ENCODE data around the gene PDE11A. TPM values are rescaled to one million over a fixed set of nuclear protein-coding genes. Genes with fewer than 3 reads are reported as not detected.

Gene PDE11A
- total RNA-seq, 1 experiment from 2014 or later, result 0.13 TPM

DNA sequence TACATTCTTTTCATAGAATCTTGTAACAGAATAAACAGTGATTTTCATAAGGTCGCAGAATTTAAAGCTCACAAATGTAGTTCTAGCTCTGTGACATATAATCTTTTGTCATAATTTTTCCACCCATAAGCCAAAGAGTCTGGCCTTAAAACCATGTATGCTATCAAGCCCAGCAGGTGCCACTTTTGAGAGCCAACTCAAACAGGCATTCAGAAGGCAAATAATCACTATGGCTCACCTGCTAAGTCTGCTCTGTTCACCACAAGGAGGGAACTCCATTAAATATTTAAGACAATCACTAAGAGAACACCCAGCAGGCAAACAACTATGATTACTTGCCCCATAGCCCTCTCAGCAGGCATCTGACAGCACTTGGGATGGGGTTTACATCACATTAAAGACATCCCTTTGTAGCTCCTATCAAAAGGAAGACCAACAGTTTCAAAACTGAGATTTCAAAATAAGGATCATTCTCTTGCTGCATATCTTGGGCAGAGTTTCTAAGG is 241.6 kb downstream of the PDE11A start:
- Mint-ChIP-seq H3K27ac (no peak overlapping the region), H3K36me3 (ENCODE audit: insufficient read depth in 1 of 3, low read depth in 3 of 3) (peaks cover 4 to 6% (median 4%) of the 10 kb centered on the region in 3 experiments; a peak in 5 of 7 replicates), H3K4me1 (peaks cover 2 to 4% of the 10 kb centered on the region in 2 experiments; a peak in 3 of 4 replicates), H3K27me3 (ENCODE audit: low read depth) (peaks cover 11% of the 10 kb centered on the region), H3K4me3 (no peak overlapping the region), H3K9me3 (peaks cover 14 to 27% of the 10 kb centered on the region in 2 experiments)
- TF ChIP-seq, protein P1, sequence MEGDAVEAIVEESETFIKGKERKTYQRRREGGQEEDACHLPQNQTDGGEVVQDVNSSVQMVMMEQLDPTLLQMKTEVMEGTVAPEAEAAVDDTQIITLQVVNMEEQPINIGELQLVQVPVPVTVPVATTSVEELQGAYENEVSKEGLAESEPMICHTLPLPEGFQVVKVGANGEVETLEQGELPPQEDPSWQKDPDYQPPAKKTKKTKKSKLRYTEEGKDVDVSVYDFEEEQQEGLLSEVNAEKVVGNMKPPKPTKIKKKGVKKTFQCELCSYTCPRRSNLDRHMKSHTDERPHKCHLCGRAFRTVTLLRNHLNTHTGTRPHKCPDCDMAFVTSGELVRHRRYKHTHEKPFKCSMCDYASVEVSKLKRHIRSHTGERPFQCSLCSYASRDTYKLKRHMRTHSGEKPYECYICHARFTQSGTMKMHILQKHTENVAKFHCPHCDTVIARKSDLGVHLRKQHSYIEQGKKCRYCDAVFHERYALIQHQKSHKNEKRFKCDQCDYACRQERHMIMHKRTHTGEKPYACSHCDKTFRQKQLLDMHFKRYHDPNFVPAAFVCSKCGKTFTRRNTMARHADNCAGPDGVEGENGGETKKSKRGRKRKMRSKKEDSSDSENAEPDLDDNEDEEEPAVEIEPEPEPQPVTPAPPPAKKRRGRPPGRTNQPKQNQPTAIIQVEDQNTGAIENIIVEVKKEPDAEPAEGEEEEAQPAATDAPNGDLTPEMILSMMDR (conservative IDR thresholded peaks at IDR 0.05), result no peak
- no peaks in the 10 kb centered on the region for H3K79me1 ChIP-seq (ENCODE audit: insufficient read depth, low read depth, low read length, poor library complexity, severe bottlenecking)
- H2BK120ac ChIP-seq (ENCODE audit: low read depth, low read length, poor library complexity, severe bottlenecking), result no peak overlapping the region
- no peak for DNase-seq
- WGBS (ENCODE audit: extremely low coverage, insufficient read length, low lambda C conversion rate), result no CpG with 5 or more reads among the region's 1 CpG
- H4K20me1 ChIP-seq (ENCODE audit: control insufficient read depth, insufficient read depth, insufficient read length), result no peaks in the 10 kb centered on the region
- H3K4ac ChIP-seq (ENCODE audit: low read depth, low read length), result no peak overlapping the region
- no peak overlapping the region for H3K4me2 ChIP-seq (ENCODE audit: insufficient read depth, insufficient read length, low read length)
- no peak overlapping the region for H2BK5ac ChIP-seq (ENCODE audit: insufficient read length, low read length)
- H3K14ac ChIP-seq (ENCODE audit: insufficient read depth, low read length), result no peak overlapping the region
- H3K23me2 ChIP-seq (ENCODE audit: insufficient read length, low read depth, low read length, poor library complexity, severe bottlenecking), result no peaks in the 10 kb centered on the region
- H4K91ac ChIP-seq (ENCODE audit: insufficient read length, low read depth, low read length), result no peak overlapping the region
- H4K5ac ChIP-seq (ENCODE audit: insufficient read length, low read depth, low read length), result no peak overlapping the region
- no peak overlapping the region for H3K23ac ChIP-seq (ENCODE audit: insufficient read length, low read depth, low read length)
- H2BK20ac ChIP-seq (ENCODE audit: low read depth, low read length, poor library complexity, severe bottlenecking), result no peak overlapping the region
- no peaks in the 10 kb centered on the region for H3K79me2 ChIP-seq (ENCODE audit: insufficient read depth, low read length)
- no peak overlapping the region for H3K56ac ChIP-seq (ENCODE audit: insufficient read length, low read depth, low read length)
- no peak overlapping the region for H2BK15ac ChIP-seq (ENCODE audit: low read depth, low read length)
- no peaks in the 10 kb centered on the region for H3K4me1 ChIP-seq (ENCODE audit: insufficient read depth, low read length)
- H4K8ac ChIP-seq (replicated peaks; ENCODE audit: insufficient read length, low read depth, low read length), result no peak overlapping the region
- peaks cover 9% of the 10 kb centered on the region for H3K9me3 ChIP-seq (ENCODE audit: control insufficient read depth, low read depth, low read length)
- H2BK12ac ChIP-seq (ENCODE audit: insufficient read length, low read depth, low read length), result no peak overlapping the region
- H3K9ac ChIP-seq (ENCODE audit: extremely low read depth, insufficient read length, low read length), result no peak overlapping the region
- no peak overlapping the region for H3T11ph ChIP-seq (ENCODE audit: low read length)
- H2AK5ac ChIP-seq (ENCODE audit: insufficient read length, low read length), result no peak overlapping the region
- H3K27me3 ChIP-seq (ENCODE audit: insufficient read depth, low read length), result no peaks in the 10 kb centered on the region
- no peak overlapping the region for H3K18ac ChIP-seq (ENCODE audit: insufficient read length, low read depth, low read length)
- H3K27ac ChIP-seq (ENCODE audit: insufficient read length, low read depth, low read length), result no peak overlapping the region
- no peak overlapping the region for H2AFZ ChIP-seq (ENCODE audit: low read length)
